Kidney epithelial cell (primary cell): ENCODE measurements around the gene F5. TPM values are rescaled to one million over a fixed set of nuclear protein-coding genes. Genes with fewer than 3 reads are reported as not detected.
"Not testable (repeated sequence)": the region's sequence is repeated elsewhere in the genome, so short reads cannot be mapped to it uniquely, and the experiment has no call there.

ENCODE experiments used
- DNase-seq: peaks from one replicate; pipeline ENCODE4 v3.0.0-alpha.2; 2010; ENCODE audit warnings: low read depth
- H3K27me3 ChIP-seq: 2 replicates; pipeline ENCODE4 v1.6.0; 2011; ENCODE audit warnings: low read length; ENCODE audit not compliant: control insufficient read depth, insufficient read depth
- H3K36me3 ChIP-seq: 2 replicates; pipeline ENCODE4 v1.5.1; 2011; ENCODE audit warnings: low read length; ENCODE audit not compliant: control insufficient read depth, insufficient read depth
- H3K4me3 ChIP-seq: 2 replicates; pipeline ENCODE4 v1.5.1; 2011; ENCODE audit warnings: low read depth, mild to moderate bottlenecking, control low read depth, low read length
- total RNA-seq: library from RNA; depleted of rRNA; stranded (reverse); fragments of >200 nt; gene quantifications from 2 replicates; pipeline ENCODE4 v1.2.3, GENCODE V29; 2015
- TF ChIP-seq, protein P1 (sequence below): IDR thresholded peaks from 2 replicates; pipeline ENCODE4 v1.5.1; 2011; ENCODE audit warnings: mild to moderate bottlenecking, moderate library complexity, low read length, control low read depth, inconsistent platforms; ENCODE audit not compliant: insufficient read depth, poor library complexity, severe bottlenecking

F5 gene
- total RNA-seq, 1 donor from 2014 or later = not detected

DNA sequence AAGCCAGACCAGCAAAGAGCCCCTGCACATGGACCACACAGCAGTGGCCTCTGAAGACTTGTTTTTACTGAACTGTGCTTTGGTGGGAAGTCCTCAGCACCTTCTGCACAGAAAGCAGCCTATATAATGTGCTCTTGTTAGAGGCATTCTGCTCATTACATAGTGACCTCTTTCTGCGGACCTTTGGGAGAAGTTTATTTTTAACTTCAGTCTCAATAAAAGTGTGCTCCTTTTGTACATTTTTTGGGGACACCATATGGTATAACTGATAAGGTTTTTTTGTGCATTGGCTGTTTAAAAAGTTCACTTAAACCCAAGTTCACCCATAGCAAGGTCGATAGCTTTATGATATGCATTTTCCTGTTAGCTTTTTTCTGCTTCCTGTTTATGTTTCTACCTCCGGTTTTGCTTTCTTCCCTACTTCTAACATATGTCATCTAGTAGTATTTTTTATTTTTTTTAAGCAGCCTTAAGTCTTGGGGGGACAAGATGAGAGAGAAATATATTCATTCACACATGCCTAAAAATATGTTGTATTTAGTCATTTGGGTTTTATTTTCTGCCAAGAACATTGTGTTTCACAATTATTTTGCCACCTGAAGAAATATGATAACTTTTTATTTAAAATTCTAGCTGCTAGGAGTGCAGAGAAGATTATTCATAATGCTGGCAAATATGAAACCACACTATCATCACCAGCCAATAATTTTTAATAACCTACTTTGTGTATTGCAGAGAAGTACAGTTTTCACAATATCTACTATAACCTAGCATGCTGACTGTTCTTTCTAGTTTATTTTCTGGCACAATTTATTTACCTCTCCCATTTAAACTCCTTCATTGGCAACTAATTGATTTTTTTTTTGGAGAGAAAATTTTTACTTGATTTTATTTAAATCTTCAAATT, 77.6 kb downstream of the F5 start:
- TF ChIP-seq, protein P1, sequence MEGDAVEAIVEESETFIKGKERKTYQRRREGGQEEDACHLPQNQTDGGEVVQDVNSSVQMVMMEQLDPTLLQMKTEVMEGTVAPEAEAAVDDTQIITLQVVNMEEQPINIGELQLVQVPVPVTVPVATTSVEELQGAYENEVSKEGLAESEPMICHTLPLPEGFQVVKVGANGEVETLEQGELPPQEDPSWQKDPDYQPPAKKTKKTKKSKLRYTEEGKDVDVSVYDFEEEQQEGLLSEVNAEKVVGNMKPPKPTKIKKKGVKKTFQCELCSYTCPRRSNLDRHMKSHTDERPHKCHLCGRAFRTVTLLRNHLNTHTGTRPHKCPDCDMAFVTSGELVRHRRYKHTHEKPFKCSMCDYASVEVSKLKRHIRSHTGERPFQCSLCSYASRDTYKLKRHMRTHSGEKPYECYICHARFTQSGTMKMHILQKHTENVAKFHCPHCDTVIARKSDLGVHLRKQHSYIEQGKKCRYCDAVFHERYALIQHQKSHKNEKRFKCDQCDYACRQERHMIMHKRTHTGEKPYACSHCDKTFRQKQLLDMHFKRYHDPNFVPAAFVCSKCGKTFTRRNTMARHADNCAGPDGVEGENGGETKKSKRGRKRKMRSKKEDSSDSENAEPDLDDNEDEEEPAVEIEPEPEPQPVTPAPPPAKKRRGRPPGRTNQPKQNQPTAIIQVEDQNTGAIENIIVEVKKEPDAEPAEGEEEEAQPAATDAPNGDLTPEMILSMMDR = no peak
- no peak for DNase-seq
- Histone ChIP-seq H3K27me3 (no peaks in the 10 kb centered on the region), H3K4me3 (no peak overlapping the region), H3K36me3 (no peaks in the 10 kb centered on the region)

GRCh38 chr1:169507413-169507812, 78.9 kb downstream of the F5 start:
- H3K27me3 ChIP-seq = no peaks in the 10 kb centered on the region
- no peak for DNase-seq
- H3K36me3 ChIP-seq = no peaks in the 10 kb centered on the region
- H3K4me3 ChIP-seq = no peak overlapping the region
- TF ChIP-seq, protein P1 = no peak

DNA sequence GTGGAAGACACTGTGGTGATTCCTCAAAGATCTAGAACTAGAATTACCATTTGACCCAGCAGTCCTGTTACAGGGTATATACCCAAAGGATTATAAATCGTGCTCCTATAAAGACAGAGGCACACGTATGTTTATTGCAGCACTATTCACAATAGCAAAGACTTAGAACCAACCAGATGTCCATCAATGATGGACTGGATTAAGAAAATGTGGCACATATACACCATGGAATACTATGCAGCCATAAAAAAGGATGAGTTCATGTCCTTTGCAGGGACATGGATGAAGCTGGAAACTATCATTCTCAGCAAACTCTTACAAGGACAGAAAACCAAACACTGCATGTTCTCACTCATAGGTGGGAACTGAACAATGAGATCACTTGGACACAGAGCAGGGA, 82.7 kb downstream of the F5 start:
- DNase-seq, H3K36me3 ChIP-seq, H3K4me3 ChIP-seq, H3K27me3 ChIP-seq: not testable (repeated sequence)

- DNase-seq = no peak
- TF ChIP-seq, protein P1 = no peak
- Histone ChIP-seq H3K4me3 (no peak overlapping the region), H3K36me3 (no peaks in the 10 kb centered on the region), H3K27me3 (no peaks in the 10 kb centered on the region)
Observed at GRCh38 chr1:169499807-169500206, 86.5 kb downstream of the F5 start.

DNA sequence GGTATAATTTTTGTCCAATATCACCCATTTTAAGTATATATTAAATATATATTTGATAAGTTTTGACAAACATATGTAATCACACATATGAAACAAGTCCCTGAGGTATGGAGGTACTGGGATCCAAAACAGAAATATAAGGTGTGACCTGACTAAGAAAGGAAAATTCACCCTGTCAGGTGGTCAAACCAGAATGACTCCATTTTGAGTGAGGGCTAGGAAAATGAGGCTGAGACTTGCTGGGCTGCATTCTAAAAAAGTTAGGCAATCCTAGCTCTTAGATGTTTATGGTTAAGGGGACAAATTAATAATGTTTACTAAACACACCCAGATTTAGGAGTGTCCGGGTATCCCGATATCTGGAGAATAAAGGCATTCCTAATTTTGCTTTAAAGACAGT, 89.0 kb downstream of the F5 start:
- no peaks in the 10 kb centered on the region for H3K36me3 ChIP-seq
- no peak overlapping the region for H3K4me3 ChIP-seq
- TF ChIP-seq, protein P1 = no peak
- no peak for DNase-seq
- H3K27me3 ChIP-seq = no peaks in the 10 kb centered on the region

DNA sequence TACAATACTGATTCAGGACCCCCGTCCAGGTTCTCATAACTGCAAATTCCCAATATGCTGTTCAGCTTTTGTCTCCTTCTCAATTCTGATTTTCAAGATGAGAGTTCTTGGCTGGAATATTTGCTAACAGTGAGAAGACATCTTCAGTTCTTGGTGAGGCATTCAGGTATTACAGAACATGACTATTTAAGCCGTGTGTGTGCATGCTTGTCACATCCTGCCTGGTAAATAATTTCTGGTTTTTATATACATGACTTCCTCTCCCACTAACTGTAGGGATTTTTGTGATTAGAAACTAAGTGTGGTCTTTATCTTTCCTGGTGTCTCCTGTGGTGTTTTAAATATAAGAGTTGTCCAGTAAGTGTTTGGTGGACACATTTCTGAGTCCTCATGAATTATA, 90.4 kb downstream of the F5 start:
- Histone ChIP-seq H3K36me3 (no peaks in the 10 kb centered on the region), H3K4me3 (no peak overlapping the region), H3K27me3 (no peaks in the 10 kb centered on the region)
- no peak for DNase-seq
- TF ChIP-seq, protein P1 = no peak
